Mesenchymal stem cell (in vitro differentiated cells and primary cell): ENCODE results near the gene ITFG1. TPM values are rescaled to one million over a fixed set of nuclear protein-coding genes. Genes with fewer than 3 reads are reported as not detected.
A peak's percentile ranks its signal among the peaks of the same experiment; 100 is the strongest.

Experiments used
- DNase-seq: peaks from one replicate; pipeline ENCODE4 v3.0.0-alpha.2; 2013
- H2AFZ ChIP-seq: one replicate; pipeline ENCODE4 v1.6.1; 2013; ENCODE audit warnings: low read depth, mild to moderate bottlenecking, control low read depth, inconsistent platforms, low read length, moderate library complexity
- H2AK5ac ChIP-seq: 2 replicates; pipeline ENCODE4 v1.6.1; 2013; ENCODE audit warnings: low read length, moderate library complexity, mild to moderate bottlenecking, inconsistent platforms; ENCODE audit not compliant: severe bottlenecking
- H2BK120ac ChIP-seq: one replicate; pipeline ENCODE4 v1.6.1; 2013; ENCODE audit warnings: low read depth, mild to moderate bottlenecking, inconsistent platforms, low read length, moderate library complexity
- H2BK12ac ChIP-seq, 2 experiments: one replicate each; pipeline ENCODE4 v1.6.1; 2013; ENCODE audit warnings: inconsistent platforms in 2 of 2, low read length in 2 of 2, mild to moderate bottlenecking in 2 of 2, moderate library complexity in 2 of 2, control low read depth in 1 of 2
- H2BK15ac ChIP-seq: one replicate; pipeline ENCODE4 v1.6.1; 2013; ENCODE audit warnings: mild to moderate bottlenecking, low read depth, inconsistent platforms; ENCODE audit not compliant: poor library complexity, severe bottlenecking
- H2BK5ac ChIP-seq: 2 replicates; pipeline ENCODE4 v1.6.1; 2013; ENCODE audit warnings: low read depth, mild to moderate bottlenecking, low read length, control low read depth, inconsistent platforms; ENCODE audit not compliant: poor library complexity, severe bottlenecking
- H3K14ac ChIP-seq, 2 experiments: one replicate each; pipeline ENCODE4 v1.6.1; 2013; ENCODE audit warnings: inconsistent platforms in 2 of 2, low read length in 2 of 2, control low read depth in 1 of 2, mild to moderate bottlenecking in 1 of 2, moderate library complexity in 1 of 2
- H3K18ac ChIP-seq, 2 experiments: one replicate each; pipeline ENCODE4 v1.6.1; 2013; ENCODE audit warnings: inconsistent platforms in 2 of 2, low read length in 2 of 2, control low read depth in 1 of 2, low read depth in 1 of 2, mild to moderate bottlenecking in 1 of 2
- H3K23ac ChIP-seq, 2 experiments: one replicate each; pipeline ENCODE4 v1.6.1; 2013; ENCODE audit warnings: inconsistent platforms in 2 of 2, low read length in 2 of 2, mild to moderate bottlenecking in 2 of 2, moderate library complexity in 2 of 2, control low read depth in 1 of 2
- H3K27ac ChIP-seq: 2 replicates; pipeline ENCODE4 v1.5.1; 2013; ENCODE audit warnings: mild to moderate bottlenecking, moderate library complexity, low read length, control low read depth, inconsistent platforms; ENCODE audit not compliant: poor library complexity, severe bottlenecking
- H3K27me3 ChIP-seq, 2 experiments: 2 replicates each; pipeline versions ENCODE4 v1.6.1 to v1.7.0; 2013; ENCODE audit warnings: low read length in 2 of 2, mild to moderate bottlenecking in 2 of 2, moderate library complexity in 2 of 2, control low read depth in 1 of 2, inconsistent platforms in 1 of 2; ENCODE audit not compliant: control insufficient read depth in 1 of 2, insufficient read depth in 1 of 2
- H3K36me3 ChIP-seq, 2 experiments: 2 replicates each; pipeline versions ENCODE4 v1.6.1 to v1.7.0; 2013; ENCODE audit warnings: low read length in 2 of 2, control low read depth in 1 of 2, inconsistent platforms in 1 of 2, low read depth in 1 of 2, mild to moderate bottlenecking in 1 of 2; ENCODE audit not compliant: insufficient read depth in 2 of 2, control insufficient read depth in 1 of 2
- H3K4ac ChIP-seq, 2 experiments: one replicate each; pipeline ENCODE4 v1.6.1; 2013; ENCODE audit warnings: inconsistent platforms in 2 of 2, low read length in 2 of 2, mild to moderate bottlenecking in 2 of 2, moderate library complexity in 2 of 2, control low read depth in 1 of 2, low read depth in 1 of 2
- H3K4me1 ChIP-seq: 2 replicates; pipeline ENCODE4 v1.6.1; 2013; ENCODE audit warnings: low read depth, low read length, control low read depth; ENCODE audit not compliant: control insufficient read depth, insufficient read depth
- H3K4me2 ChIP-seq: 2 replicates; pipeline ENCODE4 v1.6.1; 2013; ENCODE audit warnings: low read length, mild to moderate bottlenecking, inconsistent platforms; ENCODE audit not compliant: poor library complexity, severe bottlenecking
- H3K4me3 ChIP-seq, 2 experiments: 2 replicates each; pipeline versions ENCODE4 v1.5.1 to v1.7.0; 2013; ENCODE audit warnings: low read length in 2 of 2, mild to moderate bottlenecking in 2 of 2, control low read depth in 1 of 2, low read depth in 1 of 2; ENCODE audit not compliant: insufficient read depth in 1 of 2
- H3K79me1 ChIP-seq: replicated peaks from 2 replicates; pipeline ENCODE4 v1.6.1; 2013; ENCODE audit warnings: mild to moderate bottlenecking, control low read depth, low read length, inconsistent platforms; ENCODE audit not compliant: poor library complexity, severe bottlenecking
- H3K9ac ChIP-seq: 2 replicates; pipeline ENCODE4 v1.7.0; 2013; ENCODE audit warnings: mild to moderate bottlenecking, low read length, moderate library complexity
- H3K9me3 ChIP-seq: 2 replicates; pipeline ENCODE4 v1.7.0; 2013; ENCODE audit warnings: mild to moderate bottlenecking, low read length; ENCODE audit not compliant: control insufficient read depth
- H4K8ac ChIP-seq: one replicate; pipeline ENCODE4 v1.6.1; 2013; ENCODE audit warnings: inconsistent platforms, mild to moderate bottlenecking, low read length, moderate library complexity
- H4K91ac ChIP-seq: one replicate; pipeline ENCODE4 v1.6.1; 2013; ENCODE audit warnings: mild to moderate bottlenecking, low read length, inconsistent platforms
- WGBS: methylation state at CpG from one replicate; pipeline ENCODE4 v1.1.7; 2013; ENCODE audit warnings: mixed read lengths; 5-methylcytosine and 5-hydroxymethylcytosine counted together
- polyA plus RNA-seq, 2 experiments: library from polyadenylated mRNA; stranded (reverse); fragments of 200-250 nt; gene quantifications; one replicate each; pipeline ENCODE4 v1.2.3, GENCODE V29; 2013

Gene ITFG1
- 95.1 TPM for polyA plus RNA-seq (2013, experiment 1 of 2)
- polyA plus RNA-seq (2013, experiment 2 of 2), result 104 TPM

- Histone ChIP-seq H2AK5ac (peak within 1 kb of the TSS; percentile 86), H4K8ac (peak within 1 kb of the TSS; percentile 97), H3K14ac (peak within 1 kb of the TSS; percentile 86 to 94), H4K91ac (peak within 1 kb of the TSS; percentile 98), H2AFZ (peak within 1 kb of the TSS; percentile 93), H3K23ac (peak within 1 kb of the TSS in 1 of 2 experiments; percentile 94), H3K4me1 (peaks cover 5% of the 10 kb centered on the region), H3K27me3 (no peaks in the 10 kb centered on the region), H3K4me3 (peak within 1 kb of the TSS; percentile 94 to 97), H2BK15ac (peak within 1 kb of the TSS; percentile 87), H3K18ac (peak within 1 kb of the TSS; percentile 94 to 100), H2BK12ac (peak within 1 kb of the TSS; percentile 56 to 90), H2BK5ac (peak within 1 kb of the TSS; percentile 100), H3K9me3 (no peaks in the 10 kb centered on the region), H2BK120ac (peak within 1 kb of the TSS; percentile 96), H3K36me3 (peaks cover 0 to 28% of the 10 kb centered on the region in 2 experiments), H3K4me2 (peak within 1 kb of the TSS; percentile 71), H3K9ac (peak within 1 kb of the TSS; percentile 98), H3K27ac (peak within 1 kb of the TSS; percentile 100), H3K79me1 (peaks cover 18% of the 10 kb centered on the region), H3K4ac (peak within 1 kb of the TSS; percentile 99)
- under 1% methylated on average over 79 of the region's 82 CpGs for WGBS
- DNase-seq, result peak; percentile 94
Observed at GRCh38 chr16:47460711-47461597, at the start of gene ITFG1, which contains the start of gene PHKB. TSS of gene ITFG1 (minus strand) at chr16:47461063. CDS start at chr16:47461045, 18 bp downstream. TSS of gene PHKB (plus strand) at chr16:47461331. CDS start at chr16:47461351, 20 bp downstream.

GRCh38 chr16:47507701-47508100 is 46.8 kb upstream of the ITFG1 start:
- Histone ChIP-seq H2BK120ac (no peak overlapping the region), H2BK5ac (no peak overlapping the region), H3K27ac (no peak overlapping the region), H3K4me2 (no peak overlapping the region), H3K23ac (no peak overlapping the region), H3K14ac (no peak overlapping the region), H2AK5ac (no peak overlapping the region), H3K18ac (no peak overlapping the region), H4K8ac (no peak overlapping the region), H3K79me1 (peaks cover 3% of the 10 kb centered on the region), H3K4me3 (no peak overlapping the region), H2AFZ (no peak overlapping the region), H2BK12ac (no peak overlapping the region), H3K9ac (no peak overlapping the region), H4K91ac (no peak overlapping the region), H3K4me1 (peaks cover 10% of the 10 kb centered on the region), H2BK15ac (no peak overlapping the region), H3K36me3 (peaks cover 12 to 64% of the 10 kb centered on the region in 2 experiments), H3K27me3 (no peaks in the 10 kb centered on the region), H3K9me3 (no peaks in the 10 kb centered on the region), H3K4ac (no peak overlapping the region)
- peak; percentile 32 for DNase-seq
- WGBS, result no CpG with 5 or more reads among the region's 1 CpG

DNA sequence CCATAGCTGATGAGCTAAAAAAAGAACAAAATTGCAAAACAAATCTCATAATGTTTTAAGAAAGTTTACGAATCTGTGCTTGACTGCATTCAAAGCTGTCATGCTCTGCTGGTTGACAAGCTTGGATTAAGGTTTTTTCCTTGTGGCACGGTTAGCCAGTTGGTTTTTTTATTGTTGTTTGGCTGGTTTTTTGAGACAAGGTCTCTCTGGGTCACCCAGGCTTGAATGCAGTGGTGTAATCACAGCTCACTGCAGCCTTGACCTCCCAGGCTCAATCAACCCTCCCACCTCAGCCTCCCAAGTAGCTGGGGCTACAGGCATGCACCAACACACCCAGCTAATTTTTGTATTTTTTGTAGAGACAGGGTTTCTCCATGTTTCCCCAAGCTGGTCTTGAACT is 45.9 kb upstream of the ITFG1 start:
- Histone ChIP-seq H3K14ac (no peak overlapping the region), H3K4ac (no peak overlapping the region), H4K91ac (no peak overlapping the region), H3K4me3 (no peak overlapping the region), H2AK5ac (no peak overlapping the region), H2BK15ac (no peak overlapping the region), H2BK12ac (no peak overlapping the region), H3K36me3 (peaks cover 10 to 60% of the 10 kb centered on the region in 2 experiments), H4K8ac (no peak overlapping the region), H2BK5ac (no peak overlapping the region), H3K9ac (no peak overlapping the region), H3K27me3 (no peaks in the 10 kb centered on the region), H2AFZ (no peak overlapping the region), H3K4me2 (no peak overlapping the region), H3K23ac (no peak overlapping the region), H3K79me1 (peaks cover 3% of the 10 kb centered on the region), H3K27ac (peak overlapping the region; percentile 45), H3K4me1 (peaks cover 9% of the 10 kb centered on the region), H2BK120ac (no peak overlapping the region), H3K9me3 (no peaks in the 10 kb centered on the region), H3K18ac (no peak overlapping the region)
- no peak for DNase-seq
- 100% methylated on average over 1 of the region's 2 CpGs for WGBS

- Histone ChIP-seq H2BK5ac (no peak overlapping the region), H2AFZ (no peak overlapping the region), H3K36me3 (peaks cover 15 to 61% of the 10 kb centered on the region in 2 experiments), H2BK120ac (no peak overlapping the region), H2BK15ac (no peak overlapping the region), H3K4me2 (no peak overlapping the region), H3K27me3 (no peaks in the 10 kb centered on the region), H3K4me1 (peaks cover 8% of the 10 kb centered on the region), H3K23ac (no peak overlapping the region), H3K4me3 (no peak overlapping the region), H4K91ac (peak overlapping the region; percentile 5), H3K9me3 (no peaks in the 10 kb centered on the region), H2BK12ac (peak overlapping the region in 1 of 2 experiments; percentile 8), H4K8ac (no peak overlapping the region), H3K14ac (no peak overlapping the region), H3K27ac (no peak overlapping the region), H2AK5ac (no peak overlapping the region), H3K4ac (no peak overlapping the region), H3K9ac (no peak overlapping the region), H3K79me1 (peaks cover 6% of the 10 kb centered on the region), H3K18ac (peak overlapping the region in 1 of 2 experiments; percentile 40)
- 93% methylated on average over 6 of the region's 7 CpGs for WGBS
- peak; percentile 56 for DNase-seq
Observed at GRCh38 chr16:47504599-47504998, 43.7 kb upstream of the ITFG1 start.
